GM21367 (cell line): ENCODE data around the gene OPRD1.
"Not testable (repeated sequence)": the region's sequence is repeated elsewhere in the genome, so short reads cannot be mapped to it uniquely, and the experiment has no call there.

Source experiments
- ATAC-seq: cut with Tn5 transposase; IDR thresholded peaks from one replicate; pipeline ENCODE4 v1.9.1; 2021; ENCODE audit not compliant: unreplicated experiment

The OPRD1 gene

DNA sequence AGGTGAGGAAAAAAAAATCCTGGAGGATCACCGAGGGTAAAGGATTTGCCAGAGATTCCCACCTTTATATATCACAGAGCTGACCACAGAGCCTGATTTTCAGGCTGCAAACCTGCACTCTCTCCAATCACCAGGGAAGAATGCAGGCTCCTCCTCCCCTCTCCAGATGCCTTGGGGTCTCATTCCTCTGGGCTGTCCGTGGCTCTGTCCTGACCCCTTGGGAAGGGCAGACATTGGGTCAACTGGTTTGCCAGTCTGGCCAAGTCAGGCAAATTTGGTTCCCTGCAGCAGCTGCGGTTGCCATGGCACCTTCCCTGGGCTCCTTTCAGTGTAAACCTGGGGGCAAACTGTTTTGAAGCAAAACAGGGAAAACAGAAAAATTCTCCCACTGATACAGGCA lies 11.6 kb upstream of the OPRD1 start:
- no peak for ATAC-seq

DNA sequence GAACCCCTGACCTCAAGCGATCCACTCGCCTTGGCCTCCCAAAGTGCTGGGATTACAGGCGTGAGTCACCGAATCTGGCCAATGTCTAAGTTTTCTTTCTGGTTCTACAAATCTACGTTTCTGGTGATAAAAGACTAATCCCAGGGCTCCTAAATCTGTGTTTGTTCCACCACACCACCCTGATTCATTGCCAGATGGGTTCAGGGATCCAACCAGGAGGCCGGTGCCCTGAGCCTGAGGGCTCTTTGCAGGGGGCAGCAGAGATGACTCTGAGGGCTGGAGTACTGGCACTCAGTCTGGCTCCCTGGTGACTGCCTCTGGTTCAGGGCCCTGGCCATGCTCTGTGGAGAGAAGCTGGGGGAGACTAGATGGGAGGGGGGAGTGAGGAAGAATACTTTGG lies 10.5 kb upstream of the OPRD1 start:
- no peak for ATAC-seq

DNA sequence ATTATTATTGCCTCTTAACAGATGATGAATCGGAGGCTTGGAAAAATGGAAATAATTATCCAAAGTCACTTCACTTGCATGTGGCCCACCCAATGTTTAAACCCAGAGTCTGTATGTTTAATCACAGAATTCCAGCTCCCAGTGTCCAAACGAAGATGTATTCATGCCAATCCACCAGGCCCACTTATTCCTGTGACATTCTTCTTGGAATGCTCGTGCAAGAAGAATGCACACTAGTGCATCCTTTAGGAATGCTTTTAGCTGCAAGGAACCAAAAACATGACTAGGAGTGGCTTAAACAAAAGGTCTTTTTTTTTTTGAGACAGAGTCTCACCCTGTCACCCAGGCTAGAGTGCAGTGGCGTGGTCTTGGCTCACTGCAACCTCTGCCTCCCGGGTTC lies 8.9 kb upstream of the OPRD1 start:
- no peak for ATAC-seq

DNA sequence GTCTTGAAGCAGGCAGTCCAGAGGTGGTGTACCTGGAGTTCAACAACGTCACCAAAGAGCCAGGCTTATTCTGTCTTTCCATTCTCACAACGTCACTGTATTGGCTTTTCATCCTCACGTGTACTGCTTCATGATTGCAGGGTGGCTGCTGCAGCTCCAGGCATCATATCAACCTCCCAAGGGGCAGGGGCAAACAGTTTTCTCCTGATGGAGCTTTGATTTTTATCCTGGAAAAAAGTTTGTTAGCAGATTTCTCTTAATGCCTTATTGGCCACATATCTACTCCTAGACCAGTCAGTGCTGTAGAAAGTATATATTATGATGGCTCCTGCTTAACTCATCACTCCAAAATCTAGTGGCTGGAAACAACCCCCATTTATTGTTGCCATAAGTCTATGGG lies 8.3 kb upstream of the OPRD1 start:
- no peak for ATAC-seq

DNA sequence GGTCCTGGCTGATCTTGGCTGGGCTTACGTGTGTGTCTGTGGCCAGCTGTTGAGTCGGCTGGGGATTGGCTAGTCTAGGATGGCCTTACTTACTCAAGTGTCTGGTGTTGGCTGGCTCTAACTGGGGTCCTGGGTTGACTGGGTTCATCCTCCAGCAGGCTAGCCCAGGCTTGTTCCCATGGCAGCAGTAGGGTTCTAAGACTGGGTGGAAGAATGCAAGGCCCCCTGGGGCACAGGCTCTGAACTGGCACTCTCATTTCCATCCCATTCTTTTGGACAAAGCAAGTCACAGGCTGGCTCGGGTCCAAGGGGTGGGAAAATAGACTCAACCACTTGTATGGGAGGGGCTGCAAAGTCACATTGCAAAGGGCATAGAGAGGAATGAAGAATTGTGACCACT lies 7.9 kb upstream of the OPRD1 start:
- ATAC-seq = no peak

DNA sequence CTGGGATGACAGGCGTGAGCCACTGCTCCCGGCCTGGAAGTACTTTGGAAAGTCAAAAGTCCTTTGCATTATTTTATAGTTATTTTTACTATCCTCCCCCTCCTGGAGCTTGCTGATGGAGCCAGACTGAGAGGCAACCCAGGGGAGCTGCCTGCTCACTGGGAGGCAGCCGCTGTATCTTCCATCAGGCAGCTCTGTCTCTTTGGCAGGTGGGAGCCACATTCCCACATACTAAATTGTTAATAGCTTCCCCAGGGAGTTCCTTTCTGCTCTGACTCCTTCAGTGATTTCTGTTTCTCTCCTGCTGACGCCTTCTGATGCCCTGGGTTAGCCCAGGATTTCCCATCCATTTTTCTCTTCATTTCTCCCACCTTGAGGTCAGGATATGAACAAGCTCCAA lies 4.9 kb upstream of the OPRD1 start:
- ATAC-seq = no peak

DNA sequence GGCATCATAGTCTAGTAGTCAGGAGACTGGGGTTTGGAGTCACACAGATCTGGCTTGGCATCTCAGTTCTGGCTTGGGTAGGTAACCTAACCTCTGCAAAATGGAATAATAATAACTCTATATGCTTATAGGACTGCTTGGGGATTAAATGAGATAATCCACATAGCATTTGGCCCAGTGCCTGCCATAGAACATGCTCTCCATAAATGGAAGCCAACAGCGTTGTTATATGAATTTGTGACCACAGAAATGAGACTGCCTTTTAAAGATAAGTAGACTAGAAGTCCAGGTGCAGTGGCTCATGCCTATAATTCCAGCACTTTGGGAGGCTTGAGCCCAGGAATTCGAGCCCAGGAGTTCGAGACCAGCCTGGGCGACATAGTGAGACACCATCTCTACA lies 4.0 kb upstream of the OPRD1 start:
- no peak for ATAC-seq

DNA sequence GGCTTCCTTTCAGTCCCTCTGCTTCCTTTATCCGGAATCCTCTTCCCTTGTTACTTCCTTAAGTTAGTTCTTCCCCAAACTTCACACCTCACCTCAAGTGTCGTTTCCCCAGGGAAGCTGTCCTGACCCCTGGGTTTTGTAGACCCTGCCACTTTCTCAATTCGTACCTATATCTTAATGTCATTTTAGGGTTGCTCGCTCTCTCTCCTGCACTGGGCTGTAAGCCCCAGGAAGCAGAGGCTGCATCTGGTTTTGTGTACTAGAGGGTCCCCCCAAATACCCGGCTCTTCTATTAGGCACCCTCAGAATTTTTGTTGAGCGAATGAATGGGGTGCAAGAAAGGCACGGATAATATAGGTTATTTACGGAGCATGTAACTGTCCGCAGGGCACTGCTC lies 603 bp upstream of the OPRD1 start:
- no peak for ATAC-seq

DNA sequence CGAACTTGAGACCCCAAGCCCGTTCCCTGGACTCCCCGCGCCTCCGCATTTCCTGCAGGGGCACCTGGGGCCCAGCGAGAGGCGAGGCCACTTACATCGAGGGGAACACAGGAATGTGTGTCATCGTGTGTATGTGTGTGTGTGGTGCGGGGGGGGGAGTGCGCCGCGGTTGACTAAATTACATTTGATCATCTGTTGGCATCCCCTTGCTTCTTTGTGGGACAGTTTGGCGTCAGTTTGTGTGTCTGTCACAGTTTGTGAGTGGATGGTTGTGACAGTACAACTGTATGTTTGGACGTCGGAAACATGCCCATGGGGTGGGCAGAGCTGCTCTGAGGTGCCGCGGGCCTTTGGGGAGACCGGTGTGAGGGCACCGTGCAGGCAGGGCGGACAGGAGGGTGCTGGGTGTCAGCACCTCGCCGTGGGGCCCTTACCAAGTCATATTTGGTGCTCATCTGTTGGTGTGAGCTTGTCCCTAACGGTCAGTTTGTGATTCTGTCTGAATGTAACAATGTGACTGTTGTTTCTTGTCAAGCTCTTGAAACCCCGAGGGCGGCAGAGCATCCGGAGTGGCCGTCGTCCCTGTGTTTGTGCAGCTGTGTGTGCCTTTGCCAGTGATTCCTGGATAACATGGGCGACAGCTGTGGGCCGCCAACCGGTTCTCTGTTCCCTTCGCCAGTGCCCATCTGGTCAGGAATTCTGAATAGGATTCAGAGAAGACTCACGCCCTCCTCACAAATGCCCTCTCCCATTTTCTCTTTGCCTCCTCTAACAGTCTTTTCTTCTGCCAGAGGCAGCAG lies 899 bp downstream of the OPRD1 start:
- ATAC-seq = no peak

DNA sequence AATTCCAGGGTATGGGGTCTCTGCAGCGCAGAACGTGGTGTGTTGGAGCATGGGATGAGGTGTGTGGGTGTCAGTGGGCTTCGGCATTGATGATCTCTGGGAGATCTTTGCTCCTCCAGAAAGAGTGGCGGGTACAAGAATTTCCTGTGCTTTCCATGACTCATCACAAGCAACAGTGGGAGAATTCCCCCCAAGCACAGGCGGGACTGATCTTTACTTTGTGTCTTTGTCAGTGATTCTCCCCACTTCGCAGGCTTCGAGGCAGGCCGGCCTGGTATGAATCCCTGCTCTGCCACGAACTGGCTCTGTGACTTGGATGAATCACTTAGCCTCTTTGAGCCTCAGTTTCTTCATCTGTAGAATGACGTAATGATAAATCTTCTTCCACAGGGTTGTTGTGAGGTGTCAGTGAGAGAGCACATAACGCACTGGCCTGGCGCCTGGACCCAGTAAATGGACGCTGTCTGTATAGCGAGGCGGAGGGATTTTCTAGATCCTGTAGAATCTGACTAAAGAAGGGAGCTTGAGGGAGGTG lies 2.0 kb downstream of the OPRD1 start:
- ATAC-seq = no peak

DNA sequence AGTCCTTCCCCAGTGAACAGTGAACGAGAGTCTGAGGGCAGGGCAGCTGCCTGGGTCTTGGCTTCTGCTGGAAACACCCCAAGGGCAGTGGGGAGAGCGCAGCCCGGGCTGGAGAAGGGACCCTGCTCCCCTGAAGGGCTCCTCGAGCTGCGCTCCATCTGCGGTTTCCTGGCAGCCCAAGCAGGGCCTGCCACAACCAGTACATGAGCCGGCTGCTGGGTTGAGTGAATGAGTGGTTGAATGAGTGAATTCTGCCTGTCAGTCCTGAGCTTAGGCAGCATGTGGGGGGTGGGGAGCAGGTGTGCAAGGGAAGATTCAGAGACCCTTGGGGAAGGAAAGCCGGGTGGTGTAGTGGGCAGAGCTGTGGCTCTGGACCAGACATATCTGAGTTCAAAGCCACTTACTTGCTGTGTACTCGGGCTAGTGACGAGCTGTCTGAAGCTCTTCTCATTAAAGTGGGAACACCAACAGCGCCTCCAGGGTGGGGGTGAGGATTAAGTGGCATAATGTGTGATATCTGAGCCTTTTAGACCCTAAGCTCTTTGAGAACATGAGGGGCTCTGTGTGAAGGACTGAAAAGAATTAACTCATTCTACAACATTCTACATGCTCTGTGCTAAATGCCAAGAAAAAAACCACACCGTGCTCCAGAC lies 3.7 kb downstream of the OPRD1 start:
- no peak for ATAC-seq

DNA sequence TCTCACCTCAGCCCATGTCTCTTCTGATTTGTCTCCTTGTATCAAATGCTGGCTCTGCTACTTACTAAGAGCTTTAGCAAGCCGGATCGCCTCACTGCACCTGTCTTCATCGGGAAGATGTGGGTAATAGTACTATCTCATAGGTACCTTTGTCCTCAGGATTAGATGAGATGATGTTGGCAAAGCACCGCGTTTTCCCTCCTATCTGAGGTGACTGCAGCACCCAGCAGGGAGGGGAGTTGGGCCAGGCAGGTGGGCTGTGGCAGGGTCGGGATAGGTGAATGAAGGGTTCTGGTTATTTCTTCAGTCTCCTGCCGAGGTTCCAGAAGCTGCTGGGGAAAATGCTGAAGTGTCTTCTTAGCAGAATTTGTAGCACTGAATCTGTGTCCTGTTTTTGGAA lies 5.2 kb downstream of the OPRD1 start:
- no peak for ATAC-seq

DNA sequence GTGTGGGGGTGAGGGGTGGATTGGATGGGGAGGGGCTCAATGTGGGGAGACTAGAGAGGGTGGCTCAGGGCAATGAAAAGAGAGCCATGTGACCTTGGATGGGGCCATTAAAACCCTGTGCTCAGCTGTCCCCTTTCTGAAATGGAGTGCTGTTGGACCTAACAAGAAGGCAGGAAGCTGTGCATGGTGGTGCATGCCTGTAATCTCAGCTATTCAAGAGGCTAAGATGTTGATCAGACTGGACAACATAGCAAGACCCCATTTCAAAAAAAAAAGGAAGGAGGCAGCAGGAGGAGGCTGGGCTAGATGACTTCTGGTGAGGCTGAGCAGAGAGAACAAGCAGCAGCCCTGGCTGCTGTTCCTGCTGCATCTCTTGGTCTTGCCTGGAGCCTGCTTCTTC lies 7.0 kb downstream of the OPRD1 start:
- no peak for ATAC-seq

DNA sequence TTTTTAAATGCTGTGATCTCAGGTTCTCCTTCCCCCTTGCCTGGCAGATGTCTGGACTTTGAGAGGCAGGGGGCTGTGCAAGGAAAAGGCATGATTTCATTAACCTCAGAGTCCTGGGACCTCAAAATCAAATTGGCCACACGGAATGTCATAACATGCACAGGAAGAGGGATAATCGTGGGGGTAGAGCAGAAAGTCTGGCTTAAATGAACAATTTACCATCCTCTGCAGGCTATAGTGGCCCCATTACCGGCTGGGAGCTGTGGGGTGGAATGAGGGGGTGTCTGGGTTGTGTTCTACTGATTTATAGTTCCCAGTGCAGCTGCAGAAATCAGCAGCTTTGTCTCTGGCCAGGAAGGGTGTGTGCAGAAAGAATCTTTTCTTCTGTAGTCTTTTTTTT lies 10.8 kb downstream of the OPRD1 start:
- no peak for ATAC-seq

DNA sequence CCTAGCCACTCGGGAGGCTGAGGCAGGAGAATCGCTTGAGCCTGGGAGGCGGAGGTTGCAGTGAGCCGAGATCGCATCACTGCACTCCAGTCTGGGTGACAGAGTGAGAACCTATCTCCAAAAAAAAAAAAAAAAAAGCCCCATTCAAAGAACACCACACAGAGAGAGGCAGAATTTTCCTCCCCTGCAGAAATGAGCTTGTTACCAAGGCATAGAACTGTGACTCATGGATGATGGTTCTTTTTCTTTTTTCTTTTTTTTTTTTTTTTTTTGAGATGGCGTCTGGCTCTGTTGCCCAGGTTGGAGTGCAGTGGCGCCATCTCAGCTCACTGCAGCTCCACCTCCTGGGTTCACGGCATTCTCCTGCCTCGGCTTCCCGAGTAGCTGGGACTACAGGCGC lies 12.1 kb downstream of the OPRD1 start:
- not testable (repeated sequence) for ATAC-seq

DNA sequence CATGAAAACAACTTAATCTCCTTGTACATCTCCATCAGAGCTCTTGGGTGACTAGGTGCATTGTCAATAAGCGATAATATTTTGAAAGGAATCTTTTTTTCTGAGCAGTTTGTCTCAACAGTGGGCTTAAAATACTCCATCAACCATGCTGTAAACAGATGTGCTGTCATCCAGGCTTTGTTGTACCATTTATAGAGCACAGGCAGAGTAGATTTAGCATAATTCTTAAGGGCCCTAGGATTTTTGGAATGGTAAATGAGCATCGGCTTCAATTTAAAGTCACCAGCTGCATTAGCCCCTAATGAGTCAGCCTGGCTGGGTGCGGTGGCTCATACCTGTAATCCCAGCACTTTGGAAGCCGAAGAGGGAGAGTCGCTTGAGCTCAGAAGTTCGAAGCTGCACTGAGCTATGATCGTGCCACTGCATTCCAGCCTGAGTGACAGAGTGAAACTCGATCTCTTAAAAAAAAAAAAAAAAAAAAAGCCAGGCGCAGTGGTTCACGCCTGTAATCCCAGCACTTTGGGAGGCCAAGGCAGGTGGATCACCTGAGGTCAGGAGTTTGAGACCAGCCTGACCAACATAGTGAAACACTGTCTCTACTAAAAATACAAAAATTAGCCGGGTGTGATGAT lies 16.4 kb downstream of the OPRD1 start:
- not testable (repeated sequence) for ATAC-seq

DNA sequence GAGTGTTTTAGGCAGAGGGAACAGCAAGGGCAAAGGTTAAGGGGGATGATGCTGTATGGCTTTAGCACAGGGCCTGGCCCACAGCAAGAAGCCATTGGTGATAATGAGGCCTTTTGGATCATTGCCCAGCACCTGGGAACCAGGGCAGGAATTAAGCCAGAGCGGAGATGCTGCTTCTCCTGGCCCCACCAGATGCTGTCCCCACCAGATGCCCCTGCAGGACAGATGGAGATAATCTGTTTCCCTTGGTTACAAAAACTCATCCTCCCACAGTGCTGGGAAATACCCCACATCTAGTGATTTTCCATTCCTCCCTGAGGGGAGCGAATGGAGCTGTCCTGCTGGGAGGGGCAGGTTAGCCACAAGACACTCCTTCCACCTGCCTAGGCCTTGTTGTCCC lies 18.8 kb downstream of the OPRD1 start:
- no peak for ATAC-seq

DNA sequence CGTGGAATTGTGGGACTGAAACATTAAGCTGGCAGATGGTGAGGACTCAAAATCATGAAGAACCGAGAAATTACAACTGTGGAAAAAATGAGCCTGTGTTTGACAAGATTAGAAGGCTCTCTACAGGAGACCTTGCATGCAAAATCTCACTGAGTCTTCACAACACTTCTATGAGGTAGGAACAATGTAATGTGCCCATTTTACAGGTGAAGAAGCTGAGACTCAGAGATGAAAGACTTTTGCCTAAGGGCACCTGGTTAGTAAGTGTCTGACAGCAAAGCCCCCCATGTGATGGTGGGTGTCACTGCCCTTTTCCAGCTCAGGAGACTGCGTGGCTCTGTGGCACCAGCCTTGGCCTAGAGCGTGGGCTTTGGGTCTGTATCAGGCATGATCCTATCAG lies 21.0 kb downstream of the OPRD1 start:
- no peak for ATAC-seq

DNA sequence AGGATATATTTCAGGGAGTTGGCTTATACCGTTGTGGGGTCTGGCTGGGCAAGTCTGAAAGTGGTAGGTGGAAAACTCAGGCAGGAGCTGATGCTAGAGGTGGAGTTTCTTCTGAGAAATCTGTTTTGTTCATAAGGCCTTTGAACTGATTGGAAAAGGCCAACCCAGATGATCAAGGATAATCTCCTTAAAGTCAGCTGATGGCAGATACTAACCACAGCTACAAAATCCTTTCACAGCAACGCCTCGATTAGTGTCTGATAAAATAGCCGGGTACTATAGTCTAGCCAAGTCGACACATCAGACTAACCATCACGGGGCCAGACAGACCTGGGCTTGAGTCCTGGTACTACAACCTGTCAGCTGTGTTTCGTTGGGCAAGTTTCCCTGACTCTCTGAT lies 21.4 kb downstream of the OPRD1 start:
- no peak for ATAC-seq

DNA sequence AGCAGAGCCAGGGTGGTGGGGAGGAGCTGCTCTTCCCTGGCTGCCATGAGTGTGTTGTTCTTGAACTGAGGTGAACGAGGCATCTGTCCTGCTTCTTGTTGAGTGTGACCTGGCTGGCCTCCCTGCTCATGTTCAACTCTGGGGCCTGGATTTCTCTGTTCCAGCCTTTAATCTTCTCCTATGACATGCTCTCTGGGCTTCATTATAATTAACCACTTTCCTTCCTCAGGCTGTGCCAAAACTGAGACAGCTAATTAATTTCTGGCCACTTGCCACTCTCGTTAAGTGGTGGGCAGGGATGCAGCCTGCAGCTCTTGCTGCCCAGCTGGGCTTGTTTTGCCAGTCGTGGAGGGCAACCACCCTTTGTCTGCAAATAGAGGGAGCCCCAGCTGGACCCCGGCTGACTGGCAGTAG lies 23.3 kb downstream of the OPRD1 start:
- ATAC-seq = no peak

DNA sequence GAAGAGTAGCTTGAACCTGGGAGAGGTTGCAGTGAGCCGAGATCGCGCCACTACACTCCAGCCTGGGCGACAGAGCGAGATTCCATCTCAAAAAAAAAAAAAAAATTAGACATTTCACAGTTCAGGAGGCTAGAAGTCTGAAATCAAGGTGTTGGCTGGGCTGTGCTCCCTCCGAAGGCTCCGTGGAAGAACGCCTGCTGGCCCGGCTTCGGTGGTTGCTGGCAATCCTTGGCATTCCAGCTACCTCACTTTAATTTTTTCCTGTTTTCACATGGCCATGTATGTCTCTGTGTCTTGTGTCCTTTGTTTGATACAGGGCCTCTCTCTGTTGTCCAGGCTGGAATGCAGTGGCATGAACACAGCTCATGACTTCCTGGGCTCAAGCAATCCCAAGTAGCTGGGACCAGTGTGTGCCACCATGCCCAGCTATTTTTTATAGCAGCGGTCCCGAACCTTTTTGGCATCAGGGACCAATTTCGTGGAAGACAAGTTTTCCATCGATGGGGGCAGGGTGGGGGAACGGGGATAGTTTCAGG lies 24.5 kb downstream of the OPRD1 start:
- ATAC-seq = no peak
